Fibroblast of lung (primary cell): ENCODE data around the gene ARHGEF19. TPM values are rescaled to one million over a fixed set of nuclear protein-coding genes. Genes with fewer than 3 reads are reported as not detected.

Experiments used
- polyA plus RNA-seq, 2 donors: library from polyadenylated mRNA; depleted of rRNA in 1 of 2; stranded (reverse) in 1 of 2; unstranded in 1 of 2; fragments of >200 nt; gene quantifications; 2 replicates each; pipeline ENCODE4 v1.2.1, GENCODE V29; 2011 to 2012; ENCODE audit warnings: missing spikeins in 1 of 2
- total RNA-seq: library from RNA; depleted of rRNA; stranded (reverse); fragments of >200 nt; gene quantifications from 2 replicates; pipeline ENCODE4 v1.2.1, GENCODE V29; 2014

Gene ARHGEF19
- total and polyA plus RNA-seq, 2 donors (not counting 1 experiment from before 2014, with no cell fraction given) = 3.3 TPM

Other genes starting within 250 kb of the ARHGEF19 start
- gene ZBTB17, start 236.6 kb downstream of the ARHGEF19 start, total RNA-seq = 46.0 and 54.3 TPM in 2 replicates
- gene ZBTB17, start 236.6 kb downstream of the ARHGEF19 start, polyA plus RNA-seq = 12.6 and 20.4 TPM in 2 replicates
- gene SRARP, start 208.4 kb downstream of the ARHGEF19 start, total RNA-seq = not detected in 2 replicates
- gene SRARP, start 208.4 kb downstream of the ARHGEF19 start, polyA plus RNA-seq = not detected in 2 replicates
- 1.0 and 4.5 TPM in 2 replicates for gene HSPB7, start 194.6 kb downstream of the ARHGEF19 start, total RNA-seq
- gene HSPB7, start 194.6 kb downstream of the ARHGEF19 start, polyA plus RNA-seq = 10.1 and 14.2 TPM in 2 replicates
- gene CLCNKA, start 190.6 kb downstream of the ARHGEF19 start, total RNA-seq = under 0.01 TPM in 2 replicates
- gene CLCNKA, start 190.6 kb downstream of the ARHGEF19 start, polyA plus RNA-seq = 0.05 TPM in 1 of 2 replicates, not detected in the other
- under 0.01 and 0.33 TPM in 2 replicates for gene CLCNKB, start 168.9 kb downstream of the ARHGEF19 start, total RNA-seq
- gene CLCNKB, start 168.9 kb downstream of the ARHGEF19 start, polyA plus RNA-seq = 0.07 and 0.09 TPM in 2 replicates
- 0.26 and 0.50 TPM in 2 replicates for gene FAM131C, start 139.0 kb downstream of the ARHGEF19 start, total RNA-seq
- gene FAM131C, start 139.0 kb downstream of the ARHGEF19 start, polyA plus RNA-seq = 0.26 and 0.34 TPM in 2 replicates
- gene EPHA2, start 56.6 kb downstream of the ARHGEF19 start, total RNA-seq = 21.1 and 24.6 TPM in 2 replicates
- gene EPHA2, start 56.6 kb downstream of the ARHGEF19 start, polyA plus RNA-seq = 9.8 and 22.6 TPM in 2 replicates
- gene CPLANE2, start 24.5 kb upstream of the ARHGEF19 start, total RNA-seq = 12.1 and 19.2 TPM in 2 replicates
- 2.4 and 4.0 TPM in 2 replicates for gene CPLANE2, start 24.5 kb upstream of the ARHGEF19 start, polyA plus RNA-seq
- gene FBXO42, start 139.8 kb upstream of the ARHGEF19 start, total RNA-seq = 10.4 and 10.5 TPM in 2 replicates
- 13.5 and 14.4 TPM in 2 replicates for gene FBXO42, start 139.8 kb upstream of the ARHGEF19 start, polyA plus RNA-seq
- gene SZRD1, start 154.6 kb upstream of the ARHGEF19 start, total RNA-seq = 20.8 and 30.1 TPM in 2 replicates
- 95.1 and 151 TPM in 2 replicates for gene SZRD1, start 154.6 kb upstream of the ARHGEF19 start, polyA plus RNA-seq
- gene SPATA21, start 224.8 kb upstream of the ARHGEF19 start, total RNA-seq = not detected in 2 replicates
- gene SPATA21, start 224.8 kb upstream of the ARHGEF19 start, polyA plus RNA-seq = not detected in 2 replicates
- gene NECAP2, start 228.1 kb upstream of the ARHGEF19 start, total RNA-seq = 74.0 and 83.9 TPM in 2 replicates
- 91.6 and 97.0 TPM in 2 replicates for gene NECAP2, start 228.1 kb upstream of the ARHGEF19 start, polyA plus RNA-seq